GM12892 (cell line): Measurements from ENCODE around the gene ECHS1.

Source experiments
- POLR2A ChIP-seq: IDR thresholded peaks from 2 replicates; pipeline ENCODE4 v1.6.1; 2011; ENCODE audit warnings: low read depth, low read length, control low read depth
- POLR2AphosphoS5 ChIP-seq: IDR thresholded peaks from 2 replicates; pipeline ENCODE4 v1.6.1; 2011; ENCODE audit warnings: low read depth, low read length, control low read depth
- TAF1 ChIP-seq: IDR thresholded peaks from 2 replicates; pipeline ENCODE4 v1.6.1; 2011; ENCODE audit warnings: low read depth, mild to moderate bottlenecking, control low read depth, low read length, borderline replicate concordance

GRCh38 chr10:133375357-133376115 is 2.4 kb upstream of the ECHS1 start:
- TF ChIP-seq POLR2AphosphoS5: no peak
- no peak for TF ChIP-seq POLR2A
- TF ChIP-seq TAF1: no peak
